GM21390 (cell line): ENCODE results near the gene MCRIP1.

Experiments used
- ATAC-seq: cut with Tn5 transposase; IDR thresholded peaks from one replicate; pipeline ENCODE4 v1.9.1; 2021; ENCODE audit not compliant: unreplicated experiment

Gene MCRIP1

GRCh38 chr17:81822996-81823819 lies 9.9 kb downstream of the MCRIP1 start:
- no peak for ATAC-seq

GRCh38 chr17:81822312-81822637 lies 10.8 kb downstream of the MCRIP1 start:
- ATAC-seq, result no peak

- ATAC-seq, result no peak
These were observed 11.3 kb downstream of the MCRIP1 start for GRCh38 chr17:81821603-81822311.

- ATAC-seq, result no peak
These were observed 11.9 kb downstream of the MCRIP1 start for GRCh38 chr17:81821147-81821546.

- ATAC-seq, result no peak
These were observed 13.4 kb downstream of the MCRIP1 start for GRCh38 chr17:81819708-81820107.

- no peak for ATAC-seq
These were observed 15.3 kb downstream of the MCRIP1 start for GRCh38 chr17:81817758-81818147.

- ATAC-seq, result no peak
These were observed 17.5 kb downstream of the MCRIP1 start for GRCh38 chr17:81815646-81815986.

- ATAC-seq, result no peak
These were observed 18.1 kb downstream of the MCRIP1 start for GRCh38 chr17:81814748-81815645.

- no peak for ATAC-seq
These were observed 19.0 kb downstream of the MCRIP1 start for GRCh38 chr17:81813861-81814683.

GRCh38 chr17:81813371-81813684 lies 19.8 kb downstream of the MCRIP1 start:
- ATAC-seq, result no peak

- ATAC-seq, result no peak
These were observed 20.3 kb downstream of the MCRIP1 start for GRCh38 chr17:81812571-81813370.

GRCh38 chr17:81811705-81812570 lies 21.2 kb downstream of the MCRIP1 start:
- no peak for ATAC-seq

GRCh38 chr17:81810892-81811704 lies 22.0 kb downstream of the MCRIP1 start:
- no peak for ATAC-seq

GRCh38 chr17:81810476-81810875 lies 22.6 kb downstream of the MCRIP1 start:
- ATAC-seq, result no peak

- no peak for ATAC-seq
These were observed 23.5 kb downstream of the MCRIP1 start for GRCh38 chr17:81809556-81809998.

- no peak for ATAC-seq
These were observed 24.1 kb downstream of the MCRIP1 start for GRCh38 chr17:81808778-81809555.

GRCh38 chr17:81807839-81808238 lies 25.3 kb downstream of the MCRIP1 start:
- ATAC-seq, result no peak
